Stimulated activated CD8-positive, alpha-beta memory T cell treated with anti-CD3 and anti-CD28 coated beads, Interleukin-4, amount 100 ng/mL, for 24 hours (primary cell): Measurements from ENCODE around the gene HSD17B8.

Source experiments
- DNase-seq: peaks from one replicate; pipeline ENCODE4 v3.0.0-alpha.2; 2020; ENCODE audit warnings: low read depth

Gene HSD17B8

GRCh38 chr6:33171016-33171879 is 33.2 kb upstream of the HSD17B8 start:
- no peak for DNase-seq

- no peak for DNase-seq
These were observed 32.4 kb upstream of the HSD17B8 start for GRCh38 chr6:33171880-33172687.

- no peak for DNase-seq
These were observed 31.5 kb upstream of the HSD17B8 start for GRCh38 chr6:33172688-33173534.

- DNase-seq, result no peak
These were observed 30.8 kb upstream of the HSD17B8 start for GRCh38 chr6:33173535-33174180.

- DNase-seq, result no peak
These were observed 29.7 kb upstream of the HSD17B8 start for GRCh38 chr6:33174784-33175183.

GRCh38 chr6:33175436-33176069 is 28.9 kb upstream of the HSD17B8 start:
- no peak for DNase-seq

GRCh38 chr6:33176906-33177305 is 27.5 kb upstream of the HSD17B8 start:
- no peak for DNase-seq

- DNase-seq, result no peak
These were observed 26.7 kb upstream of the HSD17B8 start for GRCh38 chr6:33177552-33178446.

GRCh38 chr6:33178755-33179475 is 25.5 kb upstream of the HSD17B8 start:
- DNase-seq, result no peak

- no peak for DNase-seq
These were observed 23.3 kb upstream of the HSD17B8 start for GRCh38 chr6:33181141-33181540.

- DNase-seq, result no peak
These were observed 21.3 kb upstream of the HSD17B8 start for GRCh38 chr6:33183071-33183683.

- DNase-seq, result no peak
These were observed 19.3 kb upstream of the HSD17B8 start for GRCh38 chr6:33185190-33185589.

- DNase-seq, result no peak
These were observed 18.7 kb upstream of the HSD17B8 start for GRCh38 chr6:33185654-33186187.

- DNase-seq, result no peak
These were observed 16.6 kb upstream of the HSD17B8 start for GRCh38 chr6:33187809-33188208.

GRCh38 chr6:33189164-33189563 is 15.3 kb upstream of the HSD17B8 start:
- DNase-seq, result no peak

GRCh38 chr6:33189625-33190448 is 14.6 kb upstream of the HSD17B8 start:
- DNase-seq, result no peak

- DNase-seq, result no peak
These were observed 13.8 kb upstream of the HSD17B8 start for GRCh38 chr6:33190504-33191107.
